Measurements from ENCODE around the gene RGS17.

Gene RGS17

GRCh38 chr6:153045271-153045670, 85.8 kb downstream of the RGS17 start:
- no peak for ATAC-seq
- TF ChIP-seq CREB5 (CRISPR knock-in tag; IDR thresholded peaks at IDR 0.05; ENCODE audit: low read depth) (no peak), POU6F1 (CRISPR knock-in tag; IDR thresholded peaks at IDR 0.05; ENCODE audit: borderline replicate concordance, low read depth) (no peak), ZC3H10 (CRISPR knock-in tag; IDR thresholded peaks at IDR 0.05) (no peak), SNAI2 (CRISPR knock-in tag; IDR thresholded peaks at IDR 0.05) (no peak), ZNF70 (CRISPR knock-in tag; IDR thresholded peaks at IDR 0.05) (no peak), GLIS3 (CRISPR knock-in tag; IDR thresholded peaks at IDR 0.05) (no peak), RARB (CRISPR knock-in tag; IDR thresholded peaks at IDR 0.05) (no peak), ESRRG (CRISPR knock-in tag; IDR thresholded peaks at IDR 0.05) (no peak), CSDC2 (CRISPR knock-in tag; IDR thresholded peaks at IDR 0.05) (no peak), PPARA (CRISPR knock-in tag; IDR thresholded peaks at IDR 0.05; ENCODE audit: borderline replicate concordance) (no peak), ZNF8 (CRISPR knock-in tag; IDR thresholded peaks at IDR 0.05) (no peak), ZFP3 (CRISPR knock-in tag; IDR thresholded peaks at IDR 0.05) (no peak), ISL1 (CRISPR knock-in tag; IDR thresholded peaks at IDR 0.05) (no peak)

GRCh38 chr6:153044295-153044694, 86.8 kb downstream of the RGS17 start:
- TF ChIP-seq RARB (CRISPR knock-in tag; IDR thresholded peaks at IDR 0.05) (no peak), ESRRG (CRISPR knock-in tag; IDR thresholded peaks at IDR 0.05) (no peak), TSHZ2 (CRISPR knock-in tag; IDR thresholded peaks at IDR 0.05) (no peak), ARNTL (CRISPR knock-in tag; IDR thresholded peaks at IDR 0.05; ENCODE audit: borderline replicate concordance, low read depth) (no peak), CREB5 (CRISPR knock-in tag; IDR thresholded peaks at IDR 0.05; ENCODE audit: low read depth) (no peak), TCF4 (CRISPR knock-in tag; IDR thresholded peaks at IDR 0.05; ENCODE audit: borderline replicate concordance) (no peak), PPARA (CRISPR knock-in tag; IDR thresholded peaks at IDR 0.05; ENCODE audit: borderline replicate concordance) (no peak), TOX (CRISPR knock-in tag; IDR thresholded peaks at IDR 0.05; ENCODE audit: borderline replicate concordance) (no peak), ZNF565 (CRISPR knock-in tag; conservative IDR thresholded peaks at IDR 0.05; ENCODE audit: low read depth) (no peak), OSR1 (CRISPR knock-in tag; IDR thresholded peaks at IDR 0.05) (no peak), CSRNP3 (CRISPR knock-in tag; IDR thresholded peaks at IDR 0.05) (no peak), SNAI2 (CRISPR knock-in tag; IDR thresholded peaks at IDR 0.05) (no peak), ZNF8 (CRISPR knock-in tag; IDR thresholded peaks at IDR 0.05) (no peak), GLIS3 (CRISPR knock-in tag; IDR thresholded peaks at IDR 0.05) (no peak)
- no peak for ATAC-seq

- ATAC-seq = no peak
- TF ChIP-seq CSDC2 (CRISPR knock-in tag; IDR thresholded peaks at IDR 0.05) (no peak), CSRNP3 (CRISPR knock-in tag; IDR thresholded peaks at IDR 0.05) (no peak), ZFP3 (CRISPR knock-in tag; IDR thresholded peaks at IDR 0.05) (no peak), ZNF70 (CRISPR knock-in tag; IDR thresholded peaks at IDR 0.05) (no peak), ARNTL (CRISPR knock-in tag; IDR thresholded peaks at IDR 0.05; ENCODE audit: borderline replicate concordance, low read depth) (no peak), POU6F1 (CRISPR knock-in tag; IDR thresholded peaks at IDR 0.05; ENCODE audit: borderline replicate concordance, low read depth) (no peak), OSR1 (CRISPR knock-in tag; IDR thresholded peaks at IDR 0.05) (no peak), TOX (CRISPR knock-in tag; IDR thresholded peaks at IDR 0.05; ENCODE audit: borderline replicate concordance) (no peak), ZNF565 (CRISPR knock-in tag; conservative IDR thresholded peaks at IDR 0.05; ENCODE audit: low read depth) (no peak), TCF4 (CRISPR knock-in tag; IDR thresholded peaks at IDR 0.05; ENCODE audit: borderline replicate concordance) (no peak), BACH2 (CRISPR knock-in tag; IDR thresholded peaks at IDR 0.05; ENCODE audit: borderline replicate concordance) (no peak), ZFP30 (CRISPR knock-in tag; IDR thresholded peaks at IDR 0.05) (no peak), TSHZ2 (CRISPR knock-in tag; IDR thresholded peaks at IDR 0.05) (no peak)
Observed at GRCh38 chr6:153043719-153044118, 87.4 kb downstream of the RGS17 start.

Data from SK-N-SH treated with all-trans-retinoic acid at 6 μM for 48 hours (cell line).